DND-41 (cell line): ENCODE data around the gene ANKS1B.

Experiments
- CTCF ChIP-seq: IDR thresholded peaks from 2 replicates; pipeline ENCODE4 v1.5.1; 2012; ENCODE audit warnings: borderline replicate concordance, low read length, moderate library complexity, mild to moderate bottlenecking; ENCODE audit not compliant: poor library complexity, severe bottlenecking; ENCODE audit errors: extremely low read depth
- EZH2 ChIP-seq: IDR thresholded peaks from 3 replicates; pipeline ENCODE4 v1.6.1; 2012; ENCODE audit warnings: borderline replicate concordance, low read depth, mild to moderate bottlenecking, moderate library complexity, low read length, inconsistent platforms; ENCODE audit not compliant: severe bottlenecking

DNA sequence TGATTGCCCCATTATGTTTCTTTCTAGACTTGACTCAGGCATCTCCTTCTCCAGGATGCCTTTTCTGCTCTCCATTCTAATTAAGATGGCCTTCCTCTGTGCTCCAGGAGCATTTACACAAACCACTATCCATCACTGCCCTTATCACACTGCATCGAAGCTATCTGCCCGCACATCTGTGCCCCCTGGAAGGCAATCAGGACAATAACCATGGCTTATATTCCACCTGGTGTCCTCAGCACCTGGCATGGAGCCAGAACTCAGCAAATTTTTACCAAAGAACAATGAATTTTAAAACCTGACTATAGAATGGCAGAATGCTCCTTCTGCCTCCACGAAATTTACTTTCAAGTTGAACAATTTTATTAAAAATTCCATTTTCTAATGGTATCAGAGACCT is 873.9 kb downstream of the ANKS1B start:
- no peak for TF ChIP-seq CTCF
- no peak for TF ChIP-seq EZH2
